Measurements from ENCODE around the gene GTF3C5.

Gene GTF3C5

GRCh38 chr9:132998831-132999635, 31.8 kb upstream of the GTF3C5 start:
- no peak for TF ChIP-seq CTCF (IDR thresholded peaks at IDR 0.05)
- Histone ChIP-seq H3K4me3 (no peak overlapping the region), H3K36me3 (no peaks in the 10 kb centered on the region), H3K27me3 (peaks cover 0 to 81% of the 10 kb centered on the region in 2 donors), H3K4me1 (no peaks in the 10 kb centered on the region), H3K9me3 (no peaks in the 10 kb centered on the region), H3K27ac (no peak overlapping the region)
- intact Hi-C loops (cut with DNase I; ENCODE audit: low total_unique reads), result no loop called here
- DNase-seq, result peak in 1 of 2 donors; percentile 10

- no peak for TF ChIP-seq CTCF (IDR thresholded peaks at IDR 0.05)
- Histone ChIP-seq H3K4me1 (no peaks in the 10 kb centered on the region), H3K27me3 (peaks cover 0 to 80% of the 10 kb centered on the region in 2 donors), H3K4me3 (no peak overlapping the region), H3K9me3 (no peaks in the 10 kb centered on the region), H3K36me3 (no peaks in the 10 kb centered on the region), H3K27ac (no peak overlapping the region)
- intact Hi-C loops (cut with DNase I; ENCODE audit: low total_unique reads), result no loop called here
- no peak for DNase-seq
Measured at GRCh38 chr9:133002147-133003070, 28.4 kb upstream of the GTF3C5 start.

GRCh38 chr9:133003071-133003461, 27.7 kb upstream of the GTF3C5 start:
- intact Hi-C loops (cut with DNase I; ENCODE audit: low total_unique reads), result no loop called here
- Histone ChIP-seq H3K4me1 (no peaks in the 10 kb centered on the region), H3K36me3 (no peaks in the 10 kb centered on the region), H3K27me3 (peaks cover 0 to 81% of the 10 kb centered on the region in 2 donors), H3K9me3 (no peaks in the 10 kb centered on the region), H3K27ac (no peak overlapping the region), H3K4me3 (no peak overlapping the region)
- TF ChIP-seq CTCF (IDR thresholded peaks at IDR 0.05), result no peak
- no peak for DNase-seq

GRCh38 chr9:133003671-133004090, 27.1 kb upstream of the GTF3C5 start:
- TF ChIP-seq CTCF (IDR thresholded peaks at IDR 0.05), result no peak

GRCh38 chr9:133004091-133004998, 26.5 kb upstream of the GTF3C5 start:
- no peaks in the 10 kb centered on the region for H3K9me3 ChIP-seq
- intact Hi-C loops (cut with DNase I; ENCODE audit: low total_unique reads), result no loop called here
- no peak for DNase-seq
- peaks cover 0 to 79% of the 10 kb centered on the region in 2 donors for H3K27me3 ChIP-seq
- H3K27ac ChIP-seq, result no peak overlapping the region
- no peak for TF ChIP-seq CTCF (IDR thresholded peaks at IDR 0.05)
- H3K4me3 ChIP-seq, result no peak overlapping the region
- H3K4me1 ChIP-seq, result no peaks in the 10 kb centered on the region
- no peaks in the 10 kb centered on the region for H3K36me3 ChIP-seq

More at GRCh38 chr9:133003671-133004090, 27.1 kb upstream of the GTF3C5 start:
- H3K4me3 ChIP-seq, result no peak overlapping the region
- H3K27ac ChIP-seq, result no peak overlapping the region
- DNase-seq, result no peak
- H3K36me3 ChIP-seq, result no peaks in the 10 kb centered on the region
- H3K27me3 ChIP-seq, result peaks cover 0 to 85% of the 10 kb centered on the region in 2 donors
- intact Hi-C loops (cut with DNase I; ENCODE audit: low total_unique reads), result no loop called here
- no peaks in the 10 kb centered on the region for H3K9me3 ChIP-seq
- no peaks in the 10 kb centered on the region for H3K4me1 ChIP-seq

All from tibial artery (tissue), 4 donors.